ENCODE data around the gene GRAMD1B. TPM values are rescaled to one million over a fixed set of nuclear protein-coding genes. Genes with fewer than 3 reads are reported as not detected.

The GRAMD1B gene
- total RNA-seq, 1 donor from 2014 or later = 8.8 TPM

- H3K27me3 ChIP-seq (ENCODE audit: control insufficient read depth, insufficient read depth, low read length) = no peaks in the 10 kb centered on the region
- TF ChIP-seq CTCF (IDR thresholded peaks at IDR 0.05; ENCODE audit: insufficient read depth, low read length, poor library complexity, severe bottlenecking) = no peak
Observed at GRCh38 chr11:123642435-123642834, 212.4 kb downstream of the GRAMD1B start.

GRCh38 chr11:123645286-123645975 lies 215.4 kb downstream of the GRAMD1B start:
- no peak for TF ChIP-seq CTCF (IDR thresholded peaks at IDR 0.05; ENCODE audit: insufficient read depth, low read length, poor library complexity, severe bottlenecking)
- no peak overlapping the region for H3K4me3 ChIP-seq (ENCODE audit: low read depth, low read length)
- no peak for DNase-seq (ENCODE audit: low read depth)
- H3K36me3 ChIP-seq (ENCODE audit: control insufficient read depth, insufficient read depth, low read length) = no peaks in the 10 kb centered on the region
- H3K27me3 ChIP-seq (ENCODE audit: control insufficient read depth, insufficient read depth, low read length) = no peaks in the 10 kb centered on the region

More at GRCh38 chr11:123642435-123642834, 212.4 kb downstream of the GRAMD1B start:
- DNase-seq (ENCODE audit: low read depth) = no peak
- Histone ChIP-seq H3K36me3 (ENCODE audit: control insufficient read depth, insufficient read depth, low read length) (no peaks in the 10 kb centered on the region), H3K4me3 (ENCODE audit: low read depth, low read length) (no peak overlapping the region)

- no peaks in the 10 kb centered on the region for H3K36me3 ChIP-seq (ENCODE audit: control insufficient read depth, insufficient read depth, low read length)
- no peak overlapping the region for H3K4me3 ChIP-seq (ENCODE audit: low read depth, low read length)
- peaks cover 16% of the 10 kb centered on the region for H3K27me3 ChIP-seq (ENCODE audit: control insufficient read depth, insufficient read depth, low read length)
- no peak for TF ChIP-seq CTCF (IDR thresholded peaks at IDR 0.05; ENCODE audit: insufficient read depth, low read length, poor library complexity, severe bottlenecking)
- no peak for DNase-seq (ENCODE audit: low read depth)
Observed at GRCh38 chr11:123650901-123651300, 220.8 kb downstream of the GRAMD1B start.

- H3K4me3 ChIP-seq (ENCODE audit: low read depth, low read length) = no peak overlapping the region
- H3K36me3 ChIP-seq (ENCODE audit: control insufficient read depth, insufficient read depth, low read length) = no peaks in the 10 kb centered on the region
- no peak for DNase-seq (ENCODE audit: low read depth)
- peaks cover 16% of the 10 kb centered on the region for H3K27me3 ChIP-seq (ENCODE audit: control insufficient read depth, insufficient read depth, low read length)
- TF ChIP-seq CTCF (IDR thresholded peaks at IDR 0.05; ENCODE audit: insufficient read depth, low read length, poor library complexity, severe bottlenecking) = no peak
Observed at GRCh38 chr11:123652599-123652998, 222.5 kb downstream of the GRAMD1B start.

GRCh38 chr11:123653483-123653826 lies 223.4 kb downstream of the GRAMD1B start:
- H3K36me3 ChIP-seq (ENCODE audit: control insufficient read depth, insufficient read depth, low read length) = no peaks in the 10 kb centered on the region
- no peak for DNase-seq (ENCODE audit: low read depth)
- TF ChIP-seq CTCF (IDR thresholded peaks at IDR 0.05; ENCODE audit: insufficient read depth, low read length, poor library complexity, severe bottlenecking) = no peak
- no peak overlapping the region for H3K4me3 ChIP-seq (ENCODE audit: low read depth, low read length)
- H3K27me3 ChIP-seq (ENCODE audit: control insufficient read depth, insufficient read depth, low read length) = peaks cover 16% of the 10 kb centered on the region
